K562 (cell line): ENCODE results near the gene RAD51D. TPM values are rescaled to one million over a fixed set of nuclear protein-coding genes. Genes with fewer than 3 reads are reported as not detected.

Experiments
- ATAC-seq: fragments of 200-7000 bp; cut with Tn5 transposase; 3 replicates; pipeline ENCODE4 v1.9.1; 2020; ENCODE audit warnings: moderate library complexity
- BruUV-seq: library from RNA; stranded (reverse); fragments of 400-500 nt; replicated peaks from 2 replicates; lab custom pipeline; 2021; lab: Mats Ljungman, UMichigan
- CTCF ChIA-PET: fragments of 300-600 bp; formaldehyde crosslinking; extraction: SDS; loops from one replicate; lab custom pipeline; 2021; ENCODE audit warnings: low intra/inter-chr PET ratio; lab: Yijun Ruan, JAX
- POLR2A ChIA-PET: fragments of 300-600, 350-650 bp; sonication (Branson Sonifier 250); formaldehyde crosslinking; extraction: SDS; loops from one replicate; lab custom pipeline; 2021; ENCODE audit warnings: antibody characterized with exemption, inconsistent platforms; lab: Yijun Ruan, JAX
- DNase-seq, 4 experiments: peaks; one replicate each; pipeline versions ENCODE4 v3.0.0 to v3.0.0-alpha.2; 2011 to 2018; ENCODE audit warnings: low spot score in 3 of 4, mixed read lengths in 3 of 4; ENCODE audit errors: extremely low read depth in 1 of 4
- FAIRE-seq: peaks from 2 replicates; lab custom pipeline; 2011; peaks lifted over from hg19 to GRCh38; lab: Jason Lieb, UNC
- H2AFZ ChIP-seq: 2 replicates; pipeline ENCODE4 v1.6.0; 2011; ENCODE audit warnings: low read depth, low read length, control low read depth, inconsistent platforms
- H3K27ac ChIP-seq: fragments of 200-600 bp; 3 replicates; pipeline ENCODE4 v1.8.0; 2011; ENCODE audit warnings: low read depth, mild to moderate bottlenecking, control low read depth, inconsistent platforms, low read length, moderate library complexity, mixed read lengths; ENCODE audit errors: extremely low read depth
- H3K27me3 ChIP-seq, 2 experiments: fragments of 300-600 bp in 1 of 2; 2 replicates in 1 of 2; 3 replicates in 1 of 2; pipeline versions ENCODE4 v1.6.0 to v1.8.0; 2011; ENCODE audit warnings: inconsistent platforms in 2 of 2, low read length in 2 of 2, mild to moderate bottlenecking in 1 of 2, mixed read lengths in 1 of 2, moderate library complexity in 1 of 2; ENCODE audit not compliant: control insufficient read depth in 2 of 2, insufficient read depth in 2 of 2
- H3K36me3 ChIP-seq: fragments of 300-600 bp; 3 replicates; pipeline ENCODE4 v1.8.0; 2011; ENCODE audit warnings: mild to moderate bottlenecking, low read length, inconsistent platforms; ENCODE audit not compliant: control insufficient read depth, insufficient read depth
- H3K4me1 ChIP-seq, 2 experiments: fragments of 200-600 bp in 1 of 2; replicated peaks in 1 of 2; 2 replicates in 1 of 2; 3 replicates in 1 of 2; pipeline versions ENCODE4 v1.5.1 to v1.8.0; 2011; ENCODE audit warnings: inconsistent platforms in 2 of 2, low read length in 2 of 2, mild to moderate bottlenecking in 1 of 2, mixed read lengths in 1 of 2, moderate library complexity in 1 of 2; ENCODE audit not compliant: control insufficient read depth in 2 of 2, insufficient read depth in 2 of 2
- H3K4me2 ChIP-seq: 2 replicates; pipeline ENCODE4 v1.6.1; 2011; ENCODE audit warnings: low read length, control low read depth, inconsistent platforms, mixed read lengths; ENCODE audit not compliant: insufficient read depth
- H3K4me3 ChIP-seq: fragments of 200-600 bp; sonication (generic), shearing (Covaris generic); 2 replicates; pipeline ENCODE4 v1.5.1; 2016; ENCODE audit warnings: control low read depth, inconsistent platforms
- H3K79me2 ChIP-seq: fragments of 200-600 bp; 3 replicates; pipeline ENCODE4 v1.8.0; 2011; ENCODE audit warnings: low read length, inconsistent platforms; ENCODE audit not compliant: control insufficient read depth, insufficient read depth
- H3K9ac ChIP-seq, 2 experiments: 2 replicates each; pipeline versions ENCODE4 v1.6.0 to v1.6.1; 2011; ENCODE audit warnings: low read depth in 2 of 2, low read length in 2 of 2, control low read depth in 1 of 2, inconsistent platforms in 1 of 2, mild to moderate bottlenecking in 1 of 2, mixed read lengths in 1 of 2; ENCODE audit not compliant: insufficient read depth in 1 of 2
- H3K9me1 ChIP-seq: one replicate; pipeline ENCODE4 v1.6.0; 2011; ENCODE audit warnings: inconsistent platforms, mild to moderate bottlenecking, low read length, moderate library complexity; ENCODE audit not compliant: control insufficient read depth, insufficient read depth
- H3K9me3 ChIP-seq: replicated peaks from 2 replicates; pipeline ENCODE4 v1.5.1; 2011; ENCODE audit warnings: low read depth, low read length, inconsistent platforms; ENCODE audit not compliant: control insufficient read depth, insufficient read depth
- H4K20me1 ChIP-seq: replicated peaks from 2 replicates; pipeline ENCODE4 v1.6.1; 2011; ENCODE audit warnings: low read length, inconsistent platforms, mixed read lengths; ENCODE audit not compliant: control insufficient read depth, insufficient read depth
- AFF4 ChIP-seq: sonication (generic); formaldehyde crosslinking; IDR thresholded peaks from 2 replicates; pipeline ENCODE4 v1.8.0; 2023; ENCODE audit warnings: mild to moderate bottlenecking, missing genetic modification reagents
- C11orf30 ChIP-seq: fragments of 450-650 bp; IDR thresholded peaks from 2 replicates; pipeline ENCODE4 v1.6.1; 2016; ENCODE audit warnings: low read depth, mild to moderate bottlenecking
- CHD2 ChIP-seq: IDR thresholded peaks from 2 replicates; pipeline ENCODE4 v1.6.1; 2011; ENCODE audit warnings: low read depth, low read length
- ZNF316 ChIP-seq: fragments of 450-650 bp; IDR thresholded peaks from 2 replicates; pipeline ENCODE4 v1.6.1; 2016
- WGBS: fragments of 100-300 bp; shearing (Covaris generic); methylation state at CpG from one replicate; pipeline ENCODE4 v1.1.6; 2016; ENCODE audit warnings: low coverage, mixed read lengths; ENCODE audit not compliant: insufficient coverage; ENCODE audit errors: missing lambda C conversion rate; 5-methylcytosine and 5-hydroxymethylcytosine counted together
- in situ Hi-C: fragments of 300-500 bp; cut with MboI; formaldehyde crosslinking; loops from 4 replicates; pipeline ENCODE4 v1.15.0; 2018; ENCODE audit warnings: inconsistent platforms, mixed read lengths
- intact Hi-C: fragments of 100-400 bp; cut with micrococcal nuclease; formaldehyde crosslinking; loops from 2 replicates; pipeline ENCODE4 v1.14.2; 2022
- polyA plus RNA-seq, 8 experiments: library from polyadenylated mRNA; depleted of rRNA in 4 of 8; stranded (reverse) in 5 of 8; unstranded in 3 of 8; fragments of >200 nt; fragmentation: Nextera tagmentation in 2 of 8; fragmentation: Illumina TruSeq in 1 of 8; extraction: Ambion mirVana in 2 of 8; extraction: Trizol in 1 of 8; gene quantifications; 2 replicates each; pipeline versions ENCODE4 v1.2.1 to v1.2.3, GENCODE V29; 2011 to 2014; ENCODE audit warnings: inconsistent platforms in 1 of 8, missing spikeins in 1 of 8
- total RNA-seq, 7 experiments: library from RNA; depleted of rRNA in 6 of 7; stranded (reverse); fragments of >200 nt in 6 of 7; fragmentation: Illumina TruSeq in 2 of 7; extraction: Trizol in 2 of 7; gene quantifications; 2 replicates each; pipeline versions ENCODE4 v1.2.1 to v1.2.3, GENCODE V29; 2011 to 2021; ENCODE audit warnings: low replicate concordance in 1 of 7

RAD51D gene
- total and polyA plus RNA-seq, 9 of the 15 experiments (the other 6 are each of a cell fraction or from before 2014, with no cell fraction given): 2.2 to 16.9 (median 8.7) TPM

- no TSS peak for BruUV-seq
- Histone ChIP-seq H4K20me1 (no peaks in the 10 kb centered on the region), H3K4me1 (peaks cover 4 to 15% of the 10 kb centered on the region in 2 experiments), H3K27me3 (no peaks in the 10 kb centered on the region), H2AFZ (no peak overlapping the region), H3K4me3 (no peak overlapping the region), H3K9me3 (no peaks in the 10 kb centered on the region), H3K27ac (no peak overlapping the region), H3K4me2 (no peak overlapping the region), H3K9ac (no peak overlapping the region), H3K9me1 (no peaks in the 10 kb centered on the region), H3K79me2 (no peaks in the 10 kb centered on the region; the same call in 1 of the 3 replicates)
- intact Hi-C loops: no loop called here
- ATAC-seq (no peak), DNase-seq (no peak), FAIRE-seq (no peak)
- ChIA-PET POLR2A (interaction anchor here (1.9 kb wide), 1 partner anchor 13 kb away, joined by 6 read pairs; the partner anchor contains the start of gene RFFL), CTCF (no interaction called here)
- in situ Hi-C loops: no loop called here
- 70% methylated on average over 2 of the region's 2 CpGs for WGBS
- no peak for TF ChIP-seq CHD2
- TF ChIP-seq, all 486 proteins: peak for 0
- H3K36me3 ChIP-seq: no peaks in the 10 kb centered on the region
Observed at GRCh38 chr17:35050170-35050569, 69.5 kb downstream of the RAD51D start.

GRCh38 chr17:35048685-35049379 is 70.8 kb downstream of the RAD51D start:
- Histone ChIP-seq H3K9me1 (no peaks in the 10 kb centered on the region), H3K27me3 (no peaks in the 10 kb centered on the region), H3K9me3 (no peaks in the 10 kb centered on the region), H3K27ac (no peak overlapping the region), H3K4me3 (no peak overlapping the region), H4K20me1 (no peaks in the 10 kb centered on the region), H3K36me3 (no peaks in the 10 kb centered on the region), H3K9ac (no peak overlapping the region), H3K79me2 (no peaks in the 10 kb centered on the region; the same call in 1 of the 3 replicates), H3K4me1 (peaks cover 0 to 15% of the 10 kb centered on the region in 2 experiments), H3K4me2 (no peak overlapping the region), H2AFZ (no peak overlapping the region)
- in situ Hi-C loops: no loop called here
- intact Hi-C loops: no loop called here
- ChIA-PET CTCF (no interaction called here), POLR2A (no interaction called here)
- 52% methylated on average over 3 of the region's 3 CpGs for WGBS
- no peak for ATAC-seq
- no TSS peak for BruUV-seq
- FAIRE-seq: no peak
- DNase-seq: no peak
- peak; percentile 48; the same call in 1 of the 2 replicates for TF ChIP-seq C11orf30
- peak; percentile 68 for TF ChIP-seq ZNF316
- TF ChIP-seq AFF4: no peak
- TF ChIP-seq, all 486 proteins: peak for 2
